ENCODE results near the gene ZC3H12A. TPM values are rescaled to one million over a fixed set of nuclear protein-coding genes. Genes with fewer than 3 reads are reported as not detected.

The ZC3H12A gene
- total and polyA plus RNA-seq, 9 donors, result 1.4 to 86.6 (median 6.8) TPM

DNA sequence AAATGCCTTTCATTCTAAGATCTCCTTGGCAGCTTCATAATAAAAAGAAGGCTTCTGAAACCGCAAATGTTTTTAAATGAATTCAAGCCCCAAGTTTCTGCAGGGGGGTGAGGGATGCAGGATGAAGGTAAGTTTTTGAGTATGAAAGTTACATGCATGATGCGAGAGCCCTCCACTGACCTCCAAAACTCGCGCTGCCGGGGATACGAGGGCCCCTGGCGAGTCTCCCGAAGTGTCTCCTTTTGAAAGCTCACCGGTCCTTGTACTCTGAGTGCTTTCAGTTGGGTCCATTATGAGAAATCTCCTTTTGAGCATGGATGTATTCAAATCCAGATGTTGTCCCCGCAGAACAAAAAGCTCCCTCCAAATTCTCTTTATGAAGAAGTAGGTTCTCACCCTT lies 18.9 kb upstream of the ZC3H12A start:
- Histone ChIP-seq H3K27me3 (no peaks in the 10 kb centered on the region), H3K4me3 (no peak overlapping the region), H3K27ac (no peak overlapping the region), H3K36me3 (no peaks in the 10 kb centered on the region), H3K9me3 (no peaks in the 10 kb centered on the region), H3K4me1 (ENCODE audit: insufficient read depth) (peaks cover 3% of the 10 kb centered on the region)
- DNase-seq, result no peak
- 68 to 78% (median 75%) methylated on average over 10 of the region's 10 CpGs for WGBS, 3 donors
- TF ChIP-seq, protein P1, sequence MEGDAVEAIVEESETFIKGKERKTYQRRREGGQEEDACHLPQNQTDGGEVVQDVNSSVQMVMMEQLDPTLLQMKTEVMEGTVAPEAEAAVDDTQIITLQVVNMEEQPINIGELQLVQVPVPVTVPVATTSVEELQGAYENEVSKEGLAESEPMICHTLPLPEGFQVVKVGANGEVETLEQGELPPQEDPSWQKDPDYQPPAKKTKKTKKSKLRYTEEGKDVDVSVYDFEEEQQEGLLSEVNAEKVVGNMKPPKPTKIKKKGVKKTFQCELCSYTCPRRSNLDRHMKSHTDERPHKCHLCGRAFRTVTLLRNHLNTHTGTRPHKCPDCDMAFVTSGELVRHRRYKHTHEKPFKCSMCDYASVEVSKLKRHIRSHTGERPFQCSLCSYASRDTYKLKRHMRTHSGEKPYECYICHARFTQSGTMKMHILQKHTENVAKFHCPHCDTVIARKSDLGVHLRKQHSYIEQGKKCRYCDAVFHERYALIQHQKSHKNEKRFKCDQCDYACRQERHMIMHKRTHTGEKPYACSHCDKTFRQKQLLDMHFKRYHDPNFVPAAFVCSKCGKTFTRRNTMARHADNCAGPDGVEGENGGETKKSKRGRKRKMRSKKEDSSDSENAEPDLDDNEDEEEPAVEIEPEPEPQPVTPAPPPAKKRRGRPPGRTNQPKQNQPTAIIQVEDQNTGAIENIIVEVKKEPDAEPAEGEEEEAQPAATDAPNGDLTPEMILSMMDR (IDR thresholded peaks at IDR 0.05), result no peak
- TF ChIP-seq POLR2A (IDR thresholded peaks at IDR 0.05) (no peak), EP300 (IDR thresholded peaks at IDR 0.05) (no peak)
- intact Hi-C loops (cut with DNase I), result loop anchor here in 3 of 4 donors (2.0 to 10.0 kb wide), 3 partner anchors 31 to 229 kb away; no protein-coding TSS in a partner anchor

DNA sequence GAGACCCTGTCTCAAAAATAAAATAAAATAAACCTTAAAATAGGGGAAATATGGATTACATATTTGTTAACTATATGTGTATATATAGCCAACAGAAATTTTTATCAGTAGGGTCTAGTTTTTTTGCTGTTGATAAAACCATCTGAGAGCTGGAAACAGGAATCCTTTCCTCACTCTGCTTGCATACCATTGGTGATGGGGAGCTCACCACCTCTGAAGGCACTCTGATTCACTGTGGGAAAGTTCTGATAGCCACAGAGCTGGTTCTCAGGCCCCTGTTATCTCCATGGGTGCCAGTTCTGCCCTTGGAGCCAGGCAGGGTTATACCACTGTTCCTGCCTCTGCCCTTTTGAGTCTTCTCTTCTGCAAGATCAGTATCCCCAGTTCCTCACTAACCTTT lies 17.8 kb upstream of the ZC3H12A start:
- Histone ChIP-seq H3K4me3 (no peak overlapping the region), H3K4me1 (ENCODE audit: insufficient read depth) (peaks cover 3% of the 10 kb centered on the region), H3K9me3 (no peaks in the 10 kb centered on the region), H3K36me3 (no peaks in the 10 kb centered on the region), H3K27ac (no peak overlapping the region), H3K27me3 (no peaks in the 10 kb centered on the region)
- intact Hi-C loops (cut with DNase I), result loop anchor here (1.0 to 10.0 kb wide), 3 partner anchors 30 to 228 kb away; no protein-coding TSS in a partner anchor
- no peak for DNase-seq
- no peak for TF ChIP-seq POLR2A (IDR thresholded peaks at IDR 0.05)
- TF ChIP-seq, protein P1 (IDR thresholded peaks at IDR 0.05), result no peak

DNA sequence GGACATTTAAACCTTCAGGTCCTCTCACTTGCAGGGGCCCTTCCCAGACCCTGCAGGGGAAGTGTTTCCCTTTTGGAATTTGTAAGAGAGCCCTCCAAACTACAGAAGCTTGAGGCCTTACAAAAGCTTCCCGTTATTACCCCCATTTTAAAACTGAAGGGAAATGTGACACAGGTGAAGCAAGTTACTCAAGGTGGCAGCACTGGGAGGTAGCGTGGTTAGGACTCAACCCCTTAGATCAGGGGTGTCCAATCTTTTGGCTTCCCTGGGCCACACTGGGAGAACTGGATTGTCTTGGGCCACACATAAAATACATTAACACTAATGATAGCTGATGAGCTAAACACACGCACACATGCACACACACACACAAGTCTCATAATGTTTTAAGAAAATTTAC lies 15.8 kb upstream of the ZC3H12A start:
- TF ChIP-seq EP300 (IDR thresholded peaks at IDR 0.05) (no peak), POLR2A (IDR thresholded peaks at IDR 0.05) (no peak)
- TF ChIP-seq, protein P1 (IDR thresholded peaks at IDR 0.05), result no peak
- no peak overlapping the region for H3K4me3 ChIP-seq
- H3K27ac ChIP-seq, result no peak overlapping the region
- H3K4me1 ChIP-seq (ENCODE audit: insufficient read depth), result peaks cover 3% of the 10 kb centered on the region
- no peaks in the 10 kb centered on the region for H3K36me3 ChIP-seq
- no peak for DNase-seq
- 77 to 89% (median 80%) methylated on average over 3 of the region's 3 CpGs for WGBS, 3 donors
- H3K9me3 ChIP-seq, result no peaks in the 10 kb centered on the region
- intact Hi-C loops (cut with DNase I), result loop anchor here in 3 of 4 donors (10.0 kb wide), 2 partner anchors 216 to 226 kb away; no protein-coding TSS in a partner anchor
- H3K27me3 ChIP-seq, result no peaks in the 10 kb centered on the region

DNA sequence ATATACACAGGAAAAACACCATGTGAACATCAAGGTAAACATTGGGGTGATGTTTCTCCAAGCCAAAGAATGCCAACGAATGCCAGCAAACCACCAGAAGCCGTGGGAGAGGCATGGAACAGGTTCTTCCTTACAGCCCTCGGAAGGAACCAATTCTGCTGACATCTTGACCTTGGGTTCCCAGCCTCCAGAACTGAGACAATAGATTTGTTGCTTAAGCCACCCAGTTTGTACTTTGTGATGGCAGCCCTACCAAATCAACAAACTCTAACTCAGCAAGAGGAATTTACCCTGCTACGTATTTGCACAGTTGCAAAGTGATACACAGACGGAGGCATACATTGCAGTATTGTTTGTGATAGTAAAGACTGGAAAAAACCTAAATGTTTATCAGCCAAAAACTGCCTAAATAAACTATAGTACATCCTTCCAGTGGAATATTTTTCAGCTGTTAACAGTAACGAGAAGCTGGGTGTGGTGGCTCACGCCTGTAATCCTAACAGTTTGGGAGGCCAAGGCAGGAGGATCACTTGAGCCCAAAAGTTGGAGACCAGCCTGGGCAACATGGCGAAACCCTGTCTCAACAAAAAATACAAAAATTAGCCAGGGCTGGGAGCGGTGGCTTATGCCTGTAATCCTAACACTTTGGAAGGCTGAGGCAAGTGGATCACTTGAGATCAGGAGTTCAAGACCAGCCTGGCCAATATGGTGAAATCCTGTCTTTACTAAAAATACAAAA lies 12.5 kb upstream of the ZC3H12A start:
- Histone ChIP-seq H3K4me3 (no peak overlapping the region), H3K27ac (no peak overlapping the region), H3K9me3 (no peaks in the 10 kb centered on the region), H3K27me3 (no peaks in the 10 kb centered on the region), H3K36me3 (no peaks in the 10 kb centered on the region), H3K4me1 (ENCODE audit: insufficient read depth) (no peaks in the 10 kb centered on the region)
- 82 to 83% (median 83%) methylated on average over 9 of the region's 9 CpGs for WGBS, 3 donors
- TF ChIP-seq, protein P1 (IDR thresholded peaks at IDR 0.05), result no peak
- no peak for TF ChIP-seq POLR2A (IDR thresholded peaks at IDR 0.05)
- no peak for TF ChIP-seq EP300 (IDR thresholded peaks at IDR 0.05)
- DNase-seq, result no peak
- intact Hi-C loops (cut with DNase I), result no loop called here

All from ovary (tissue), 9 donors.